Fibroblast of lung (primary cell): ENCODE data around the gene KRTCAP2. TPM values are rescaled to one million over a fixed set of nuclear protein-coding genes. Genes with fewer than 3 reads are reported as not detected.

Source experiments
- DNase-seq, 2 donors: peaks; one replicate each; pipeline versions ENCODE4 v3.0.0 to v3.0.0-alpha.2; 2010; ENCODE audit warnings: low read depth in 2 of 2
- H2AFZ ChIP-seq: 2 replicates; pipeline ENCODE4 v1.5.1; 2012; ENCODE audit warnings: low read length, control low read depth, inconsistent platforms
- H3K27ac ChIP-seq: 2 replicates; pipeline ENCODE4 v1.5.1; 2011; ENCODE audit warnings: low read length, control low read depth; ENCODE audit not compliant: insufficient read depth
- H3K27me3 ChIP-seq: 2 replicates; pipeline ENCODE4 v1.5.1; 2011; ENCODE audit warnings: mild to moderate bottlenecking, low read length; ENCODE audit not compliant: control insufficient read depth, insufficient read depth
- H3K36me3 ChIP-seq: 2 replicates; pipeline ENCODE4 v1.5.1; 2011; ENCODE audit warnings: low read length; ENCODE audit not compliant: control insufficient read depth, insufficient read depth
- H3K4me1 ChIP-seq: 2 replicates; pipeline ENCODE4 v1.5.1; 2011; ENCODE audit warnings: low read length; ENCODE audit not compliant: control insufficient read depth, insufficient read depth; ENCODE audit errors: extremely low read depth
- H3K4me2 ChIP-seq: 2 replicates; pipeline ENCODE4 v1.5.1; 2011; ENCODE audit warnings: low read length, control low read depth; ENCODE audit not compliant: insufficient read depth; ENCODE audit errors: extremely low read depth
- H3K4me3 ChIP-seq, 4 experiments: fragments of 200-600 bp in 1 of 4; sonication (generic) in 1 of 4; replicated peaks in 1 of 4; 2 replicates each; pipeline ENCODE4 v1.5.1; 2011 to 2016; ENCODE audit warnings: low read length in 4 of 4, low read depth in 3 of 4, mild to moderate bottlenecking in 3 of 4, control low read depth in 2 of 4, inconsistent platforms in 1 of 4, mixed read lengths in 1 of 4; ENCODE audit not compliant: insufficient read depth in 1 of 4; ENCODE audit errors: control extremely low read depth in 1 of 4
- H3K79me2 ChIP-seq: 2 replicates; pipeline ENCODE4 v1.5.1; 2012; ENCODE audit warnings: mild to moderate bottlenecking, low read length, inconsistent platforms; ENCODE audit not compliant: control insufficient read depth, insufficient read depth
- H3K9ac ChIP-seq: 2 replicates; pipeline ENCODE4 v1.5.1; 2011; ENCODE audit warnings: mild to moderate bottlenecking, low read length, control low read depth; ENCODE audit not compliant: insufficient read depth
- H3K9me3 ChIP-seq: 2 replicates; pipeline ENCODE4 v1.5.1; 2012; ENCODE audit warnings: low read depth, low read length; ENCODE audit not compliant: control insufficient read depth, insufficient read depth
- H4K20me1 ChIP-seq: 2 replicates; pipeline ENCODE4 v1.5.1; 2011; ENCODE audit warnings: low read length; ENCODE audit not compliant: control insufficient read depth, insufficient read depth; ENCODE audit errors: extremely low read depth
- CTCF ChIP-seq, 2 donors: IDR thresholded peaks in 1 of 2; conservative IDR thresholded peaks in 1 of 2; 1 replicate in 1 of 2; 2 replicates in 1 of 2; pipeline ENCODE4 v1.5.1; 2011 to 2012; ENCODE audit warnings: low read length in 2 of 2, control low read depth in 1 of 2, inconsistent platforms in 1 of 2, low read depth in 1 of 2, mild to moderate bottlenecking in 1 of 2
- EZH2 ChIP-seq: IDR thresholded peaks from 2 replicates; pipeline ENCODE4 v1.5.1; 2012; ENCODE audit warnings: low read length, control low read depth, mild to moderate bottlenecking; ENCODE audit errors: missing control alignments
- polyA plus RNA-seq, 2 donors: library from polyadenylated mRNA; depleted of rRNA in 1 of 2; stranded (reverse) in 1 of 2; unstranded in 1 of 2; fragments of >200 nt; gene quantifications; 2 replicates each; pipeline ENCODE4 v1.2.1, GENCODE V29; 2011 to 2012; ENCODE audit warnings: missing spikeins in 1 of 2
- total RNA-seq: library from RNA; depleted of rRNA; stranded (reverse); fragments of >200 nt; gene quantifications from 2 replicates; pipeline ENCODE4 v1.2.1, GENCODE V29; 2014

KRTCAP2 gene
- total and polyA plus RNA-seq, 2 donors (not counting 1 experiment from before 2014, with no cell fraction given): 123 to 125 TPM

GRCh38 chr1:155210314-155211104 lies 37.4 kb upstream of the KRTCAP2 start:
- DNase-seq: no peak
- no peaks in the 10 kb centered on the region for H3K36me3 ChIP-seq
- no peak overlapping the region for H3K4me3 ChIP-seq
- H4K20me1 ChIP-seq: no peaks in the 10 kb centered on the region
- TF ChIP-seq EZH2: no peak
- no peak for TF ChIP-seq CTCF (conservative IDR thresholded peaks at IDR 0.05 in 1 of 2, IDR thresholded peaks at IDR 0.05 in 1 of 2; ENCODE audit: low read depth in 1 of 2, low read length in 2 of 2)
- H3K9me3 ChIP-seq: no peaks in the 10 kb centered on the region
- H2AFZ ChIP-seq: no peak overlapping the region
- H3K4me2 ChIP-seq: no peak overlapping the region
- H3K27me3 ChIP-seq: no peaks in the 10 kb centered on the region
- no peak overlapping the region for H3K27ac ChIP-seq
- no peaks in the 10 kb centered on the region for H3K79me2 ChIP-seq
- peaks cover 15% of the 10 kb centered on the region for H3K4me1 ChIP-seq
- H3K9ac ChIP-seq: no peak overlapping the region

GRCh38 chr1:155209312-155209721 lies 36.2 kb upstream of the KRTCAP2 start:
- TF ChIP-seq EZH2: no peak
- no peak for TF ChIP-seq CTCF (conservative IDR thresholded peaks at IDR 0.05 in 1 of 2, IDR thresholded peaks at IDR 0.05 in 1 of 2; ENCODE audit: low read depth in 1 of 2, low read length in 2 of 2)
- Histone ChIP-seq H3K9ac (peak overlapping the region; percentile 100), H3K79me2 (no peaks in the 10 kb centered on the region), H3K27ac (peak overlapping the region; percentile 100), H3K9me3 (no peaks in the 10 kb centered on the region), H3K36me3 (no peaks in the 10 kb centered on the region), H3K4me1 (peaks cover 15% of the 10 kb centered on the region), H3K4me3 (peak overlapping the region; percentile 75 to 100 (median 90)), H3K27me3 (no peaks in the 10 kb centered on the region), H2AFZ (peak overlapping the region; percentile 25), H4K20me1 (no peaks in the 10 kb centered on the region), H3K4me2 (peak overlapping the region; percentile 95)
- no peak for DNase-seq

GRCh38 chr1:155208541-155209311 lies 35.6 kb upstream of the KRTCAP2 start, which contains the start of gene MTX1:
Gene MTX1, plus strand, starts transcription at chr1:155208695. Its CDS starts 110 bp downstream, at chr1:155208805.
- Histone ChIP-seq H3K9ac (peak within 1 kb of the TSS; percentile 100), H3K4me2 (peak within 1 kb of the TSS; percentile 99), H4K20me1 (no peaks in the 10 kb centered on the region), H3K36me3 (no peaks in the 10 kb centered on the region), H3K27me3 (no peaks in the 10 kb centered on the region), H2AFZ (peak within 1 kb of the TSS; percentile 25), H3K79me2 (no peaks in the 10 kb centered on the region), H3K4me3 (peak within 1 kb of the TSS; percentile 75 to 100 (median 90)), H3K27ac (peak within 1 kb of the TSS; percentile 100), H3K4me1 (peaks cover 15% of the 10 kb centered on the region), H3K9me3 (no peaks in the 10 kb centered on the region)
- peak; percentile 81 to 85 for DNase-seq
- TF ChIP-seq EZH2 (no peak), CTCF (conservative IDR thresholded peaks at IDR 0.05 in 1 of 2, IDR thresholded peaks at IDR 0.05 in 1 of 2; ENCODE audit: low read depth in 1 of 2, low read length in 2 of 2) (no peak)
